ENCODE measurements around the gene P2RX3.

P2RX3 gene

GRCh38 chr11:57375490-57375889, 37.3 kb downstream of the P2RX3 start:
- no peak for TF ChIP-seq GATA3 (IDR thresholded peaks at IDR 0.05; ENCODE audit: low read depth, low read length)
- no peak for TF ChIP-seq GATA2 (IDR thresholded peaks at IDR 0.05; ENCODE audit: low read depth, low read length)

GRCh38 chr11:57376095-57377090, 38.2 kb downstream of the P2RX3 start:
- no peak for TF ChIP-seq GATA2 (IDR thresholded peaks at IDR 0.05; ENCODE audit: low read depth, low read length)
- TF ChIP-seq GATA3 (IDR thresholded peaks at IDR 0.05; ENCODE audit: low read depth, low read length) = no peak

- TF ChIP-seq GATA2 (IDR thresholded peaks at IDR 0.05; ENCODE audit: low read depth, low read length) = no peak
- no peak for TF ChIP-seq GATA3 (IDR thresholded peaks at IDR 0.05; ENCODE audit: low read depth, low read length)
Measured at GRCh38 chr11:57377107-57377506, 39.0 kb downstream of the P2RX3 start.

- no peak for TF ChIP-seq GATA2 (IDR thresholded peaks at IDR 0.05; ENCODE audit: low read depth, low read length)
- TF ChIP-seq GATA3 (IDR thresholded peaks at IDR 0.05; ENCODE audit: low read depth, low read length) = no peak
Measured at GRCh38 chr11:57378186-57378585, 40.0 kb downstream of the P2RX3 start.

- TF ChIP-seq GATA3 (IDR thresholded peaks at IDR 0.05; ENCODE audit: low read depth, low read length) (no peak), GATA2 (IDR thresholded peaks at IDR 0.05; ENCODE audit: low read depth, low read length) (no peak)
Measured at GRCh38 chr11:57379732-57380131, 41.6 kb downstream of the P2RX3 start.

GRCh38 chr11:57380975-57381374, 42.8 kb downstream of the P2RX3 start, which contains the start of gene PRG3:
TSS of gene PRG3 (minus strand) at chr11:57381150. CDS start at chr11:57380708, 442 bp downstream.
- no peak for TF ChIP-seq GATA3 (IDR thresholded peaks at IDR 0.05; ENCODE audit: low read depth, low read length)
- no peak for TF ChIP-seq GATA2 (IDR thresholded peaks at IDR 0.05; ENCODE audit: low read depth, low read length)

- TF ChIP-seq GATA2 (IDR thresholded peaks at IDR 0.05; ENCODE audit: low read depth, low read length) (no peak), GATA3 (IDR thresholded peaks at IDR 0.05; ENCODE audit: low read depth, low read length) (no peak)
Measured at GRCh38 chr11:57386178-57386940, 48.2 kb downstream of the P2RX3 start.

- no peak for TF ChIP-seq GATA3 (IDR thresholded peaks at IDR 0.05; ENCODE audit: low read depth, low read length)
- no peak for TF ChIP-seq GATA2 (IDR thresholded peaks at IDR 0.05; ENCODE audit: low read depth, low read length)
Measured at GRCh38 chr11:57387289-57388030, 49.3 kb downstream of the P2RX3 start.

- TF ChIP-seq GATA3 (IDR thresholded peaks at IDR 0.05; ENCODE audit: low read depth, low read length) = no peak
- TF ChIP-seq GATA2 (IDR thresholded peaks at IDR 0.05; ENCODE audit: low read depth, low read length) = no peak
Measured at GRCh38 chr11:57390535-57390934, 52.4 kb downstream of the P2RX3 start, which contains the start of gene PRG2. TSS of gene PRG2 (minus strand) at chr11:57390650. CDS start at chr11:57389944, 706 bp downstream.

GRCh38 chr11:57391111-57391510, 53.0 kb downstream of the P2RX3 start:
- no peak for TF ChIP-seq GATA3 (IDR thresholded peaks at IDR 0.05; ENCODE audit: low read depth, low read length)
- TF ChIP-seq GATA2 (IDR thresholded peaks at IDR 0.05; ENCODE audit: low read depth, low read length) = no peak

- no peak for TF ChIP-seq GATA3 (IDR thresholded peaks at IDR 0.05; ENCODE audit: low read depth, low read length)
- TF ChIP-seq GATA2 (IDR thresholded peaks at IDR 0.05; ENCODE audit: low read depth, low read length) = no peak
Measured at GRCh38 chr11:57391539-57391938, 53.4 kb downstream of the P2RX3 start.

GRCh38 chr11:57392066-57392762, 54.1 kb downstream of the P2RX3 start:
- no peak for TF ChIP-seq GATA3 (IDR thresholded peaks at IDR 0.05; ENCODE audit: low read depth, low read length)
- TF ChIP-seq GATA2 (IDR thresholded peaks at IDR 0.05; ENCODE audit: low read depth, low read length) = no peak

- TF ChIP-seq GATA2 (IDR thresholded peaks at IDR 0.05; ENCODE audit: low read depth, low read length) (no peak), GATA3 (IDR thresholded peaks at IDR 0.05; ENCODE audit: low read depth, low read length) (no peak)
Measured at GRCh38 chr11:57392763-57393105, 54.6 kb downstream of the P2RX3 start.
